GM19193 (cell line): ENCODE data around the gene ECM2.

Experiments used
- POLR2A ChIP-seq: IDR thresholded peaks from 4 replicates; pipeline ENCODE4 v1.6.1; 2011; ENCODE audit not compliant: insufficient read depth, insufficient read length; ENCODE audit errors: extremely low read depth

Gene ECM2

GRCh38 chr9:92468206-92468605, 67.6 kb downstream of the ECM2 start:
- no peak for TF ChIP-seq POLR2A

GRCh38 chr9:92467511-92467910, 68.3 kb downstream of the ECM2 start:
- TF ChIP-seq POLR2A, result no peak

GRCh38 chr9:92467041-92467440, 68.7 kb downstream of the ECM2 start:
- no peak for TF ChIP-seq POLR2A

- TF ChIP-seq POLR2A, result no peak
These were observed 71.8 kb downstream of the ECM2 start for GRCh38 chr9:92463984-92464383.

- no peak for TF ChIP-seq POLR2A
These were observed 72.4 kb downstream of the ECM2 start for GRCh38 chr9:92463387-92463786.

DNA sequence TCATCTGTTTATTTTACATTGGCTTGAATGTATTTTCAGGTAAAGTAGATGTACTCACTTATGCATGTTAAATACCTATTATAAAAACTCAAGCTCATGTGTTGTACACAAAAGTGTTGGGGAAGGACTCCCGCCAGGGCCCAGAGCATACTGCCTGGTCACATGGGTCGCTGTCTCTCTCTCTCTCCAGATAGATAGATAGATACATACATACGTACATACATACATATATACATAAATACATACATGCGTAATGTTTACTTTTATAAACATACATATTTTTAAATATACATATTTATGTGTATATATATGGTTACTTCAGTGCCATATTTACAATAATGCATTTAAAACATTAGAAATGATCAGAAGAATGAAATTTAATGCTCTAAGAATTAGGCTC, 78.2 kb downstream of the ECM2 start:
- no peak for TF ChIP-seq POLR2A

DNA sequence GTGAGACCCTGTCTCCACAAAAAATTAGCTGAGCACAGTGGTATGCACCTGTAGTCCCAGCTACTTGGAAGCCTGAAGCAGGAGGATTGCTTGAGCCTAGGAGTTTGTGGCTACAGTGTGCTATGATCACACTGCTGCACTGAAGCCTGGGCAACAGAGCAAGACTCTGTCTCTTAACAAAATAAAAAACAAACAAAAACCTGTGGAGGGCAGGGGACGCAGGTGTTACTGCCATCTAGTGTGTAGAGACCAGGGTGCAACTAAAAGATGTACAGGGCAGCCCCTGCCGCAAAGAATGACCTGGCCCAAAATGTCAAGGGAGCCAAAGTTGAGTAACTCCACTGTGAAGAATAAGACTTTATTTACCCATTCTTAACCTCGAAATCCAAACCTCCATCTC, 80.6 kb downstream of the ECM2 start:
- TF ChIP-seq POLR2A, result no peak

GRCh38 chr9:92446536-92446935, 89.3 kb downstream of the ECM2 start:
- no peak for TF ChIP-seq POLR2A
